ENCODE data around the gene CCDC27.

DNA sequence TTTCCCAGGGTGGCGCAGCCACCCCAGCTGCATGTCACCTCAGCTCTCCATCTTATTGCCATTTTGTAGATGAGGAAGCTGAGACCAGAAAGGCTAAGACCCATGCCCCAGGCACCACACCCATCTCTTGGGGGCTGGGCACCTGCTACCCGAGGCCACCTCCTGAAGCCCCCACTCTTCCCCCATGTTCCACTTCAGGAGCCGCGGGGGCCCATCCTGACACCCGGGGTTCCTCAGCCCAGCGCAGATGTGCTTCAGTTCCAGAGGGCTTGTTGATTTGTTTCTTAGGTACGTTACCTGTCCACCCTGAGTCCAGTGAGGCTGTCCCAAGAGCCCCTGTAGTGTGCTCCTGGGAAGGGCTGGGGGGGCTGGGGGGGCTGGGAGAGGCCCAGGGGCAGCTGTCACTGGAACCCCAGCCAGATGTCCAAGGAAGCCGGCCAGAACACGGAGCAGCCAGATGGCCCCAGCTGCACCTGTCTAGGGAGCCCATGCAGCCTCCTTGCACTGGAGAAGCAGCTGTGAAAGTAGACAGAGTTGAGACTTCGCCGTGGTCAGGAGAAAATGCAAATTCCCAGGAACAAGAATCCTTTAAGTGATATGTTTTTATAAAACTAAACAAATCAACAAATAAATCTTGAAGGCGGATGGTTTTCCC is 17.1 kb upstream of the CCDC27 start:
- TF ChIP-seq, protein P1, sequence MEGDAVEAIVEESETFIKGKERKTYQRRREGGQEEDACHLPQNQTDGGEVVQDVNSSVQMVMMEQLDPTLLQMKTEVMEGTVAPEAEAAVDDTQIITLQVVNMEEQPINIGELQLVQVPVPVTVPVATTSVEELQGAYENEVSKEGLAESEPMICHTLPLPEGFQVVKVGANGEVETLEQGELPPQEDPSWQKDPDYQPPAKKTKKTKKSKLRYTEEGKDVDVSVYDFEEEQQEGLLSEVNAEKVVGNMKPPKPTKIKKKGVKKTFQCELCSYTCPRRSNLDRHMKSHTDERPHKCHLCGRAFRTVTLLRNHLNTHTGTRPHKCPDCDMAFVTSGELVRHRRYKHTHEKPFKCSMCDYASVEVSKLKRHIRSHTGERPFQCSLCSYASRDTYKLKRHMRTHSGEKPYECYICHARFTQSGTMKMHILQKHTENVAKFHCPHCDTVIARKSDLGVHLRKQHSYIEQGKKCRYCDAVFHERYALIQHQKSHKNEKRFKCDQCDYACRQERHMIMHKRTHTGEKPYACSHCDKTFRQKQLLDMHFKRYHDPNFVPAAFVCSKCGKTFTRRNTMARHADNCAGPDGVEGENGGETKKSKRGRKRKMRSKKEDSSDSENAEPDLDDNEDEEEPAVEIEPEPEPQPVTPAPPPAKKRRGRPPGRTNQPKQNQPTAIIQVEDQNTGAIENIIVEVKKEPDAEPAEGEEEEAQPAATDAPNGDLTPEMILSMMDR (conservative IDR thresholded peaks at IDR 0.05; ENCODE audit: low read depth, low read length), result no peak
- no peak for TF ChIP-seq EZH2 (IDR thresholded peaks at IDR 0.05; ENCODE audit: low read length, unreplicated experiment)
- no peak for TF ChIP-seq EZH2phosphoT487 (IDR thresholded peaks at IDR 0.05; ENCODE audit: borderline replicate concordance, low read length)
